ENCODE measurements around the gene PRKCQ. TPM values are rescaled to one million over a fixed set of nuclear protein-coding genes. Genes with fewer than 3 reads are reported as not detected.
A peak's percentile ranks its signal among the peaks of the same experiment; 100 is the strongest.
"Not testable (repeated sequence)": the region's sequence is repeated elsewhere in the genome, so short reads cannot be mapped to it uniquely, and the experiment has no call there.

Gene PRKCQ
- polyA plus RNA-seq, 1 donor (not counting 4 experiments of a cell fraction or from before 2014, with no cell fraction given) = 7.5 TPM

DNA sequence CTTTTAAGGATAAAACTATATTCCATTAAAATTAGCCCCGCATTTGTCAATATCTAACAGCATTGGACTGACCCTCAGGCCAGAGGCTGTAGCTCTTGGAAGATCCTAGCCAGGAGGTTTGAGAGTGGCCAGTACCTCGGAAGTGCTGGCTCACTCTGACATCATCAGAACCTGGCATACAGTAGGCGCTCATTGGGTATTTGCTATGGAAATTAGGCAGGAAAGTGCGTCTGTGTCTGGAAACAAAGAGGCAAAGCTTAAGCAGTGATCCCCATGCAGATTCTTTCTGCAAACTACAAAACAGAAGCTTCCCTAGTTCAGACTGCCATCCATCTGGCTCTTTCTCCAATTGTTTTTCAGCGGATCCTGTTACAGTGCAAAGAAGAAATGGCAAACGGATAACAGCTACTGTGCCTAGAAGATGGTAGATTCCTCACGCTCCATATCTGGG is 1.7 kb upstream of the PRKCQ start:
- no peaks in the 10 kb centered on the region for H3K27me3 ChIP-seq (ENCODE audit: control insufficient read depth, extremely low read depth, insufficient read depth, low read length)
- no peak for FAIRE-seq
- H2AFZ ChIP-seq (ENCODE audit: control insufficient read depth, low read length) = no peak overlapping the region
- dilution Hi-C loops (cut with MboI; ENCODE audit: extremely low pct_ligation_motif_present, low sequenced_read_pairs) = no loop called here
- peaks cover 10% of the 10 kb centered on the region for H3K4me1 ChIP-seq (ENCODE audit: control insufficient read depth, extremely low read depth, insufficient read depth, low read length)
- H3K79me2 ChIP-seq (ENCODE audit: control insufficient read depth, insufficient read depth, low read length) = peaks cover 2% of the 10 kb centered on the region
- no peaks in the 10 kb centered on the region for H3K9me1 ChIP-seq (ENCODE audit: control insufficient read depth, extremely low read depth, insufficient read depth, low read length)
- no peak for DNase-seq (ENCODE audit: low read depth, low spot score)
- H4K20me1 ChIP-seq (ENCODE audit: control insufficient read depth, extremely low read depth, insufficient read depth, low read length) = no peaks in the 10 kb centered on the region
- H3K9me3 ChIP-seq (ENCODE audit: control insufficient read depth, low read depth, low read length) = no peaks in the 10 kb centered on the region
- H3K36me3 ChIP-seq (ENCODE audit: control insufficient read depth in 2 of 2, extremely low read depth in 1 of 2, insufficient read depth in 2 of 2, low read length in 2 of 2) = peaks cover 0 to 10% of the 10 kb centered on the region in 2 experiments
- TF ChIP-seq EZH2 (IDR thresholded peaks at IDR 0.05; ENCODE audit: low read length) (no peak), CTCF (optimal IDR thresholded peaks at IDR 0.05 in 1 of 3, IDR thresholded peaks at IDR 0.05 in 1 of 3, conservative IDR thresholded peaks at IDR 0.05 in 1 of 3; ENCODE audit: extremely low read depth in 1 of 3, insufficient read depth in 2 of 3, low read length in 3 of 3) (no peak)
- no peak overlapping the region for H3K27ac ChIP-seq (ENCODE audit: control insufficient read depth, insufficient read depth, low read length)
- H3K9ac ChIP-seq (ENCODE audit: control insufficient read depth, extremely low read depth, insufficient read depth, low read length) = no peak overlapping the region
- peak overlapping the region; percentile 0 for H3K4me2 ChIP-seq (ENCODE audit: control insufficient read depth, extremely low read depth, insufficient read depth, low read depth, low read length)
- no peak overlapping the region for H3K4me3 ChIP-seq (ENCODE audit: control insufficient read depth in 2 of 3, extremely low read depth in 1 of 3, insufficient read depth in 2 of 3, low read depth in 1 of 3, low read length in 3 of 3)

DNA sequence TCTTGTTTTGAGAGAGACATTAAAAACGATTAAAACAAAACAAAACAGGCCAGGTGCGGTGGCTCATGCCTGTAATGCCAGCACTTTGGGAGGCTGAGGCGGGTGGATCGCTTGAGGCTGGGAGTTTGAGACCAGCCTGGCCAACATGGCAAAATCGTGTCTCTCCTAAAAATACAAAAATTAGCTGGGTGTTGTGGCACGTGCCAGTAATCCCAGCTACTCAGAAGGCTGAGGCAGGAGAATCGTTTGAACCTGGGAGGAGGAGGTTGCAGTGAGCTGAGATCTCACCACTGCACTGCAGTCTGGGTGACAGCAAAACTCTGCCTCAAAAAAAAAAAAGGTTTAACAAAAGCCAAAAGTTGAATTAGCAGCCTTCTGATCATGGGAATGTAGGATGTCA is 1.1 kb upstream of the PRKCQ start:
- FAIRE-seq; H3K27ac ChIP-seq (ENCODE audit: control insufficient read depth, insufficient read depth, low read length); H3K27me3 ChIP-seq (ENCODE audit: control insufficient read depth, extremely low read depth, insufficient read depth, low read length); dilution Hi-C loops (cut with MboI; ENCODE audit: extremely low pct_ligation_motif_present, low sequenced_read_pairs); H3K9me1 ChIP-seq (ENCODE audit: control insufficient read depth, extremely low read depth, insufficient read depth, low read length); H3K79me2 ChIP-seq (ENCODE audit: control insufficient read depth, insufficient read depth, low read length); H4K20me1 ChIP-seq (ENCODE audit: control insufficient read depth, extremely low read depth, insufficient read depth, low read length); H3K9me3 ChIP-seq (ENCODE audit: control insufficient read depth, low read depth, low read length); H2AFZ ChIP-seq (ENCODE audit: control insufficient read depth, low read length); H3K36me3 ChIP-seq (ENCODE audit: control insufficient read depth in 2 of 2, extremely low read depth in 1 of 2, insufficient read depth in 2 of 2, low read length in 2 of 2); DNase-seq (ENCODE audit: low read depth, low spot score); H3K9ac ChIP-seq (ENCODE audit: control insufficient read depth, extremely low read depth, insufficient read depth, low read length): not testable (repeated sequence)
- peak overlapping the region; percentile 95 for H3K4me2 ChIP-seq (ENCODE audit: control insufficient read depth, extremely low read depth, insufficient read depth, low read depth, low read length)
- H3K4me1 ChIP-seq (ENCODE audit: control insufficient read depth, extremely low read depth, insufficient read depth, low read length) = peaks cover 10% of the 10 kb centered on the region
- peak overlapping the region in 2 of 3 experiments; percentile 65 to 81 for H3K4me3 ChIP-seq (ENCODE audit: control insufficient read depth in 2 of 3, extremely low read depth in 1 of 3, insufficient read depth in 2 of 3, low read depth in 1 of 3, low read length in 3 of 3)

Measured in keratinocyte (primary cell).